HCT116 (cell line): Measurements from ENCODE around the gene GPR39.

ENCODE experiments used
- CTCF ChIP-seq, 3 experiments: fragments of 200-600 bp in 1 of 3; sonication (generic) in 1 of 3; IDR thresholded peaks in 2 of 3; conservative IDR thresholded peaks in 1 of 3; 2 replicates each; pipeline ENCODE4 v1.5.1; 2012 to 2017; ENCODE audit warnings: low read depth in 2 of 3, low read length in 2 of 3, antibody characterized with exemption in 1 of 3, borderline replicate concordance in 1 of 3, control low read depth in 1 of 3, mild to moderate bottlenecking in 1 of 3, mixed read lengths in 1 of 3, mixed run types in 1 of 3, moderate library complexity in 1 of 3; ENCODE audit not compliant: insufficient read depth in 1 of 3
- JUND ChIP-seq: IDR thresholded peaks from 2 replicates; pipeline ENCODE4 v1.6.1; 2012
- POLR2AphosphoS5 ChIP-seq: IDR thresholded peaks from 2 replicates; pipeline ENCODE4 v1.6.1; 2011; ENCODE audit warnings: mild to moderate bottlenecking, low read depth, low read length, moderate library complexity
- REST ChIP-seq: IDR thresholded peaks from 2 replicates; pipeline ENCODE4 v1.6.1; 2012; ENCODE audit warnings: low read depth
- SIN3A ChIP-seq: IDR thresholded peaks from 2 replicates; pipeline ENCODE4 v1.6.1; 2012; ENCODE audit warnings: low read depth
- SRF ChIP-seq: IDR thresholded peaks from 2 replicates; pipeline ENCODE4 v1.6.1; 2012; ENCODE audit warnings: low read depth
- ZBTB33 ChIP-seq: IDR thresholded peaks from 2 replicates; pipeline ENCODE4 v1.6.1; 2011; ENCODE audit warnings: mild to moderate bottlenecking, low read length, moderate library complexity; ENCODE audit not compliant: insufficient replicate concordance; ENCODE audit errors: extremely low read depth
- ZNF274 ChIP-seq: fragments of 200-500 bp; sonication (Bioruptor generic); IDR thresholded peaks from 2 replicates; pipeline ENCODE4 v1.6.1; 2014; ENCODE audit warnings: mild to moderate bottlenecking, low read depth, low read length, inconsistent platforms

- TF ChIP-seq CTCF (IDR thresholded peaks at IDR 0.05 in 2 of 3, conservative IDR thresholded peaks at IDR 0.05 in 1 of 3; ENCODE audit: borderline replicate concordance in 1 of 3, insufficient read depth in 1 of 3, low read depth in 2 of 3, low read length in 2 of 3) (no peak), JUND (no peak), ZNF274 (no peak), SRF (no peak), REST (no peak), SIN3A (no peak), POLR2AphosphoS5 (no peak), ZBTB33 (no peak)
These were observed 100.8 kb downstream of the GPR39 start for GRCh38 chr2:132517386-132517785.
